GM19455 (cell line): ENCODE measurements around the gene C11orf91.
"Not testable (repeated sequence)": the region's sequence is repeated elsewhere in the genome, so short reads cannot be mapped to it uniquely, and the experiment has no call there.

Experiments used
- ATAC-seq: cut with Tn5 transposase; IDR thresholded peaks from one replicate; pipeline ENCODE4 v1.9.1; 2021; ENCODE audit not compliant: unreplicated experiment

Gene C11orf91

GRCh38 chr11:33721984-33722383, 21.4 kb upstream of the C11orf91 start:
- ATAC-seq = no peak

- ATAC-seq = no peak
Observed at GRCh38 chr11:33721426-33721825, 20.8 kb upstream of the C11orf91 start.

- ATAC-seq = no peak
Observed at GRCh38 chr11:33719587-33719986, 19.0 kb upstream of the C11orf91 start.

- no peak for ATAC-seq
Observed at GRCh38 chr11:33718440-33718839, 17.8 kb upstream of the C11orf91 start.

GRCh38 chr11:33716243-33716642, 15.6 kb upstream of the C11orf91 start:
- no peak for ATAC-seq

- ATAC-seq = no peak
Observed at GRCh38 chr11:33713856-33714398, 13.3 kb upstream of the C11orf91 start.

- no peak for ATAC-seq
Observed at GRCh38 chr11:33713151-33713855, 12.7 kb upstream of the C11orf91 start.

GRCh38 chr11:33712436-33712835, 11.8 kb upstream of the C11orf91 start:
- ATAC-seq = no peak

GRCh38 chr11:33709466-33709865, 8.8 kb upstream of the C11orf91 start:
- no peak for ATAC-seq

- ATAC-seq = no peak
Observed at GRCh38 chr11:33708985-33709384, 8.4 kb upstream of the C11orf91 start.

GRCh38 chr11:33707831-33708230, 7.2 kb upstream of the C11orf91 start:
- not testable (repeated sequence) for ATAC-seq

GRCh38 chr11:33706966-33707365, 6.3 kb upstream of the C11orf91 start:
- ATAC-seq = no peak

- no peak for ATAC-seq
Observed at GRCh38 chr11:33706546-33706945, 5.9 kb upstream of the C11orf91 start.

- no peak for ATAC-seq
Observed at GRCh38 chr11:33704240-33705002, 3.8 kb upstream of the C11orf91 start.

GRCh38 chr11:33703788-33704187, 3.2 kb upstream of the C11orf91 start:
- no peak for ATAC-seq

GRCh38 chr11:33703234-33703633, 2.6 kb upstream of the C11orf91 start:
- no peak for ATAC-seq

- no peak for ATAC-seq
Observed at GRCh38 chr11:33701302-33702230, 940 bp upstream of the C11orf91 start.

- ATAC-seq = no peak
Observed at GRCh38 chr11:33700063-33700501, 544 bp downstream of the C11orf91 start.

- no peak for ATAC-seq
Observed at GRCh38 chr11:33699515-33700062, 1.0 kb downstream of the C11orf91 start.

- ATAC-seq = no peak
Observed at GRCh38 chr11:33698921-33699320, 1.7 kb downstream of the C11orf91 start.

- no peak for ATAC-seq
Observed at GRCh38 chr11:33697997-33698396, 2.6 kb downstream of the C11orf91 start.
